KMS-11 (cell line): ENCODE measurements around the gene MARCKSL1.
"Not testable (repeated sequence)": the region's sequence is repeated elsewhere in the genome, so short reads cannot be mapped to it uniquely, and the experiment has no call there.

Source experiments
- H2AFZ ChIP-seq: fragments of 200-600 bp; sonication (generic); 2 replicates; pipeline ENCODE4 v1.6.1; 2016; ENCODE audit warnings: antibody characterized with exemption, mixed run types, low read depth
- H3K27ac ChIP-seq: fragments of 200-600 bp; sonication (generic); 2 replicates; pipeline ENCODE4 v1.6.1; 2016; ENCODE audit warnings: mild to moderate bottlenecking, mixed run types
- H3K27me3 ChIP-seq: fragments of 200-600 bp; sonication (generic); 2 replicates; pipeline ENCODE4 v1.6.1; 2017; ENCODE audit warnings: mild to moderate bottlenecking, low read depth, mixed run types, moderate library complexity; ENCODE audit not compliant: insufficient read depth
- H3K36me3 ChIP-seq: fragments of 200-600 bp; sonication (generic); 2 replicates; pipeline ENCODE4 v1.6.1; 2017; ENCODE audit warnings: mild to moderate bottlenecking, mixed run types; ENCODE audit not compliant: insufficient read depth
- H3K4me1 ChIP-seq: fragments of 200-600 bp; sonication (generic); 2 replicates; pipeline ENCODE4 v1.6.1; 2016; ENCODE audit warnings: mild to moderate bottlenecking, low read depth, mixed run types; ENCODE audit not compliant: poor library complexity, severe bottlenecking
- H3K4me2 ChIP-seq: fragments of 200-600 bp; sonication (generic); 2 replicates; pipeline ENCODE4 v1.7.0; 2016; ENCODE audit warnings: mild to moderate bottlenecking, mixed run types
- H3K4me3 ChIP-seq: fragments of 200-600 bp; sonication (generic); IDR thresholded peaks from 2 replicates; pipeline ENCODE4 v1.6.1; 2017; ENCODE audit warnings: low read depth, low read length, mixed read lengths; ENCODE audit not compliant: insufficient read depth
- H3K79me2 ChIP-seq: fragments of 200-600 bp; sonication (generic); 2 replicates; pipeline ENCODE4 v1.6.1; 2016; ENCODE audit warnings: low read depth, mixed run types; ENCODE audit not compliant: insufficient read depth
- H3K9ac ChIP-seq: fragments of 200-600 bp; sonication (generic); 2 replicates; pipeline ENCODE4 v1.6.1; 2016; ENCODE audit warnings: mild to moderate bottlenecking, mixed run types
- H4K20me1 ChIP-seq: fragments of 200-600 bp; sonication (generic); 2 replicates; pipeline ENCODE4 v1.6.1; 2016; ENCODE audit warnings: mild to moderate bottlenecking, mixed run types; ENCODE audit not compliant: insufficient read depth
- CTCF ChIP-seq: fragments of 200-600 bp; sonication (generic); conservative IDR thresholded peaks from 2 replicates; pipeline ENCODE4 v1.6.1; 2017; ENCODE audit warnings: low read depth, mild to moderate bottlenecking, antibody characterized with exemption, low read length, moderate library complexity, mixed read lengths

The MARCKSL1 gene

GRCh38 chr1:32305310-32305709 is 30.7 kb downstream of the MARCKSL1 start:
- Histone ChIP-seq H3K9ac (no peak overlapping the region), H3K4me2 (no peak overlapping the region), H3K4me3 (no peak overlapping the region), H3K79me2 (peaks cover 59% of the 10 kb centered on the region), H3K36me3 (peaks cover 12% of the 10 kb centered on the region; the same call in 1 of the 2 replicates), H3K27ac (no peak overlapping the region), H2AFZ (no peak overlapping the region), H3K4me1 (no peaks in the 10 kb centered on the region), H3K27me3 (no peaks in the 10 kb centered on the region), H4K20me1 (no peaks in the 10 kb centered on the region)
- TF ChIP-seq CTCF = no peak

GRCh38 chr1:32303997-32304622 is 31.9 kb downstream of the MARCKSL1 start:
- H3K79me2 ChIP-seq = peaks cover 61% of the 10 kb centered on the region
- peaks cover 12% of the 10 kb centered on the region; the same call in 1 of the 2 replicates for H3K36me3 ChIP-seq
- H3K27me3 ChIP-seq = no peaks in the 10 kb centered on the region
- no peak for TF ChIP-seq CTCF
- no peak overlapping the region for H3K4me3 ChIP-seq
- no peak overlapping the region for H3K9ac ChIP-seq
- no peak overlapping the region for H3K27ac ChIP-seq
- H2AFZ ChIP-seq = no peak overlapping the region
- no peaks in the 10 kb centered on the region for H4K20me1 ChIP-seq
- no peaks in the 10 kb centered on the region for H3K4me1 ChIP-seq
- H3K4me2 ChIP-seq = no peak overlapping the region

- Histone ChIP-seq H2AFZ (no peak overlapping the region), H4K20me1 (no peaks in the 10 kb centered on the region)
These were observed 32.7 kb downstream of the MARCKSL1 start for GRCh38 chr1:32303358-32303757.

GRCh38 chr1:32299327-32299726 is 36.7 kb downstream of the MARCKSL1 start:
- H4K20me1 ChIP-seq = no peaks in the 10 kb centered on the region
- no peak overlapping the region for H3K4me3 ChIP-seq
- no peak for TF ChIP-seq CTCF
- H3K4me1 ChIP-seq = peaks cover 10% of the 10 kb centered on the region
- H3K79me2 ChIP-seq = peaks cover 65% of the 10 kb centered on the region
- no peak overlapping the region for H3K9ac ChIP-seq
- no peak overlapping the region for H3K27ac ChIP-seq
- H2AFZ ChIP-seq = no peak overlapping the region
- peaks cover 3% of the 10 kb centered on the region; the same call in 1 of the 2 replicates for H3K36me3 ChIP-seq
- no peak overlapping the region for H3K4me2 ChIP-seq
- no peaks in the 10 kb centered on the region for H3K27me3 ChIP-seq

More at GRCh38 chr1:32303358-32303757, 32.7 kb downstream of the MARCKSL1 start:
- Histone ChIP-seq H3K9ac (no peak overlapping the region), H3K27ac (no peak overlapping the region), H3K4me3 (no peak overlapping the region), H3K27me3 (no peaks in the 10 kb centered on the region), H3K79me2 (peaks cover 62% of the 10 kb centered on the region), H3K4me1 (no peaks in the 10 kb centered on the region), H3K4me2 (no peak overlapping the region), H3K36me3 (peaks cover 12% of the 10 kb centered on the region; the same call in 1 of the 2 replicates)
- TF ChIP-seq CTCF = no peak

- not testable (repeated sequence) for H3K9ac ChIP-seq, H4K20me1 ChIP-seq, H3K4me2 ChIP-seq
These were observed 37.8 kb downstream of the MARCKSL1 start for GRCh38 chr1:32298211-32298610.

More at GRCh38 chr1:32298211-32298610, 37.8 kb downstream of the MARCKSL1 start:
- Histone ChIP-seq H3K79me2 (peaks cover 69% of the 10 kb centered on the region), H3K4me1 (peaks cover 15% of the 10 kb centered on the region)
- H3K4me3 ChIP-seq, H2AFZ ChIP-seq, H3K27me3 ChIP-seq, H3K27ac ChIP-seq, H3K36me3 ChIP-seq: not testable (repeated sequence)
